Measurements from ENCODE around the gene MCHR1.
"Not testable (repeated sequence)": the region's sequence is repeated elsewhere in the genome, so short reads cannot be mapped to it uniquely, and the experiment has no call there.

The MCHR1 gene

GRCh38 chr22:40656651-40657050 is 22.6 kb upstream of the MCHR1 start:
- not testable (repeated sequence) for DNase-seq

- no peak for DNase-seq
These were observed 20.1 kb upstream of the MCHR1 start for GRCh38 chr22:40659166-40659565.

GRCh38 chr22:40660730-40661129 is 18.6 kb upstream of the MCHR1 start:
- DNase-seq: no peak

- DNase-seq: no peak
These were observed 17.6 kb upstream of the MCHR1 start for GRCh38 chr22:40661671-40662070.

- DNase-seq: no peak
These were observed 14.0 kb upstream of the MCHR1 start for GRCh38 chr22:40665312-40665711.

GRCh38 chr22:40666151-40666848 is 13.0 kb upstream of the MCHR1 start:
- no peak for DNase-seq

GRCh38 chr22:40668611-40669411 is 10.5 kb upstream of the MCHR1 start:
- no peak for DNase-seq

GRCh38 chr22:40670058-40670457 is 9.2 kb upstream of the MCHR1 start:
- no peak for DNase-seq

- no peak for DNase-seq
These were observed 7.9 kb upstream of the MCHR1 start for GRCh38 chr22:40671369-40671768.

- DNase-seq: no peak
These were observed 7.4 kb upstream of the MCHR1 start for GRCh38 chr22:40671796-40672360.

- DNase-seq: no peak
These were observed 6.3 kb upstream of the MCHR1 start for GRCh38 chr22:40673017-40673416.

- DNase-seq: no peak
These were observed 5.0 kb upstream of the MCHR1 start for GRCh38 chr22:40674274-40674673.

- not testable (repeated sequence) for DNase-seq
These were observed 3.1 kb upstream of the MCHR1 start for GRCh38 chr22:40676166-40676565.

GRCh38 chr22:40676644-40677043 is 2.6 kb upstream of the MCHR1 start:
- no peak for DNase-seq

GRCh38 chr22:40678493-40679248 is 613 bp upstream of the MCHR1 start:
- DNase-seq: no peak

GRCh38 chr22:40679964-40680818 is 907 bp downstream of the MCHR1 start:
- DNase-seq: no peak

- DNase-seq: no peak
These were observed 1.5 kb downstream of the MCHR1 start for GRCh38 chr22:40680819-40681183.

GRCh38 chr22:40681451-40681850 is 2.2 kb downstream of the MCHR1 start:
- no peak for DNase-seq

- DNase-seq: no peak
These were observed 5.4 kb downstream of the MCHR1 start for GRCh38 chr22:40684728-40685127.

- DNase-seq: no peak
These were observed 6.1 kb downstream of the MCHR1 start for GRCh38 chr22:40685406-40685805.

GRCh38 chr22:40687706-40688105 is 8.4 kb downstream of the MCHR1 start:
- no peak for DNase-seq

GRCh38 chr22:40690370-40690769 is 11.1 kb downstream of the MCHR1 start:
- no peak for DNase-seq
